ENCODE results near the gene TPRKB. TPM values are rescaled to one million over a fixed set of nuclear protein-coding genes. Genes with fewer than 3 reads are reported as not detected.
"Not testable (repeated sequence)": the region's sequence is repeated elsewhere in the genome, so short reads cannot be mapped to it uniquely, and the experiment has no call there.

Gene TPRKB
- total and polyA plus RNA-seq, 4 donors, result 21.3 to 76.5 (median 40.9) TPM

DNA sequence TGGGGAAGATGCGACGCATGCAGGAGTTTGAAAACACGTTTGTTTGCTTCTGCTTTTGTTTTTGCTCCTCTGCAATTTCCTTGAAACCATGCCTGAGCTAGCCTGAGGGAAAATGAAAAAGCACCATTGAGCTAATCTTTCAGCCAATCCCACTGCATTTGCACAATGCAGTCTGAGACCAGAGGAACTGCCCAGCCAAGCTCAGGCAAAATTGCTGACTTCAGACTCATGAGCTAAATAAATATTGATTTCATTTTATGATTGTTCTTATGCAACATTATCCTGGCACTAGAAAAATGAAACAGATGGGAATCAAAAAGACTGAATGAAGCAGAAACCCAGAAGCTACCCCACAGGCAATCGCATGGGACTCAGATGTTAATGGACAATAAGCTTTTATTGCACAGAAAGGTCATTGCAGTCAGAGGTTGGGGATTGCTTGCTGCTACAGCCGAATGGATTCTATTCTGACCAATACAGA is 37.0 kb downstream of the TPRKB start:
- DNase-seq (no peak), ATAC-seq (ENCODE audit: low FRiP score) (peak; percentile 42)
- intact Hi-C loops (cut with DNase I), result no loop called here
- 72 to 77% methylated on average over 5 of the region's 5 CpGs for WGBS, 2 donors
- no peaks in the 10 kb centered on the region for H3K36me3 ChIP-seq (ENCODE audit: control insufficient read depth in 1 of 2, insufficient read depth in 2 of 2, low read length in 1 of 2)
- H3K9me3 ChIP-seq (ENCODE audit: control insufficient read depth, low read length), result no peaks in the 10 kb centered on the region
- H3K4me1 ChIP-seq (ENCODE audit: control insufficient read depth in 1 of 2, insufficient read depth in 2 of 2, low read length in 2 of 2), result peaks cover 0 to 5% of the 10 kb centered on the region in 2 donors
- H3K27ac ChIP-seq (ENCODE audit: low read depth in 1 of 2, low read length in 2 of 2), result no peak overlapping the region
- no peak overlapping the region for H3K4me3 ChIP-seq (ENCODE audit: low read length in 2 of 2)
- H3K27me3 ChIP-seq (ENCODE audit: control insufficient read depth in 1 of 2, insufficient read depth in 2 of 2, low read length in 1 of 2), result no peaks in the 10 kb centered on the region

DNA sequence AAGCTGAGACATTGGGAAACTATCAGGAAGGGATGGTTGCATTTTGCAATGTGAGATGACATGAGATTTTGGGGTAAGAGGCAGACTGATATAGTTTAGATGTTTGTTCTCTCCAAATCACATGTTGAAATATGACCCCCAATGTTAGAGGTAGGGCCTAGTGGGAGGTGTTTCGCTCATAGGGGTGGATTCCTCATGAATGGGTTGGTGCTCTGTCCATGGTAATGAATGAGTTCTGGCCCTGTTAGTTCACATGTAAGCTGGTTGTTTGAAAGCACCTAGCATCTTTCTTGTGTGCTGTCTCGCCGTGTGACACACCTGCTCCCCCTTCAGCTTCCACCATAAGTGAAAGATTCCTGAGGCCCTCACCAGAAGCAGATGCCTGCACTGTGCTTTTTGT is 37.7 kb downstream of the TPRKB start:
- DNase-seq (no peak), ATAC-seq (ENCODE audit: low FRiP score) (no peak)
- Histone ChIP-seq H3K27ac (ENCODE audit: low read depth in 1 of 2, low read length in 2 of 2) (no peak overlapping the region), H3K4me1 (ENCODE audit: control insufficient read depth in 1 of 2, insufficient read depth in 2 of 2, low read length in 2 of 2) (peaks cover 0 to 5% of the 10 kb centered on the region in 2 donors), H3K36me3 (ENCODE audit: control insufficient read depth in 1 of 2, insufficient read depth in 2 of 2, low read length in 1 of 2) (no peaks in the 10 kb centered on the region), H3K9me3 (ENCODE audit: control insufficient read depth, low read length) (no peaks in the 10 kb centered on the region), H3K4me3 (ENCODE audit: low read length in 2 of 2) (no peak overlapping the region), H3K27me3 (ENCODE audit: control insufficient read depth in 1 of 2, insufficient read depth in 2 of 2, low read length in 1 of 2) (no peaks in the 10 kb centered on the region)
- WGBS, 2 donors, result 94% methylated on average over 3 of the region's 3 CpGs
- intact Hi-C loops (cut with DNase I), result no loop called here

DNA sequence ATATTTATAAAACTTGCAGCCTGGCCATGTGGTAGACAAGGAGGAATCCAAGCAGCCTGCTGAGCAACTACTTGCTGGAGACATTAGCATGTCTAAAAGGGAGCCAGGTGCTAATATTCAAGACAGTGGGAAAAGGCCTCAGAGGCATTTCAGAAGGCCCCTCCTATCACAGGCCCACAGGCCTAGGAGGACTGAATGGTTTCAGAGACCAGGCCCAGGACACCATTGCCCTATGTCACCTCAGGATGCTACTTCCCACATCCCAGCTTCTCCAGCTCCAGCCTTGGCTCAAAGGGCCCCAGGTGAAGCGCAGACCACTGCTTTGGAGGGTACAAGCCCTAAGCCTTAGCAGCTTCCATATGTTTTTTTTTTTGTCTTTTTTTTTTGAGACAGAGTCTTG is 39.0 kb downstream of the TPRKB start:
- WGBS, 2 donors, result 82 to 86% methylated on average over 1 of the region's 1 CpG
- no peaks in the 10 kb centered on the region for H3K36me3 ChIP-seq (ENCODE audit: control insufficient read depth in 1 of 2, insufficient read depth in 2 of 2, low read length in 1 of 2)
- intact Hi-C loops (cut with DNase I), result no loop called here
- ATAC-seq (ENCODE audit: low FRiP score) (no peak), DNase-seq (no peak)
- no peaks in the 10 kb centered on the region for H3K9me3 ChIP-seq (ENCODE audit: control insufficient read depth, low read length)
- no peak overlapping the region for H3K4me3 ChIP-seq (ENCODE audit: low read length in 2 of 2)
- no peaks in the 10 kb centered on the region for H3K27me3 ChIP-seq (ENCODE audit: control insufficient read depth in 1 of 2, insufficient read depth in 2 of 2, low read length in 1 of 2)
- no peak overlapping the region for H3K27ac ChIP-seq (ENCODE audit: low read depth in 1 of 2, low read length in 2 of 2)
- H3K4me1 ChIP-seq (ENCODE audit: control insufficient read depth in 1 of 2, insufficient read depth in 2 of 2, low read length in 2 of 2), result peaks cover 0 to 5% of the 10 kb centered on the region in 2 donors

DNA sequence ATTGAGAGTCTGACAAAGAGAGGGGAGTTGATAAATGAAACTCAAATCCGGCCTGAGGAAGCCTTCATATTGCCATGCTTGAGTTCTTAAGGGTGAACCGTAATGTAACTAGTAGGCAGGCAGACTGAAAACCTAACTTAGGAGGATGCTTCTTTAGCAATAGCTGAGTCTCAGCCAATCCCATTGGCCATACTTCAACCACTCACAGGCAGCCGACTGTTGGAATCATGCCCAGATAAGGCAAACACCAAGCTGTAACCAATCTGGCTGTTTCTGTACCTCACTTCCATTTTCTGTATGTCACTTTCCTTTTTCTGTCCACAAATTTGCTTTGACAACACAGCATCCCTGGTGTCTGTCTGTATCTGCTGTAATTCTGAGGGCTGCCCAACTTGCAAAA is 39.5 kb downstream of the TPRKB start:
- no peaks in the 10 kb centered on the region for H3K9me3 ChIP-seq (ENCODE audit: control insufficient read depth, low read length)
- intact Hi-C loops (cut with DNase I), result no loop called here
- H3K36me3 ChIP-seq (ENCODE audit: control insufficient read depth in 1 of 2, insufficient read depth in 2 of 2, low read length in 1 of 2), result no peaks in the 10 kb centered on the region
- H3K4me3 ChIP-seq (ENCODE audit: low read length in 2 of 2), result no peak overlapping the region
- 57 to 59% methylated on average over 3 of the region's 3 CpGs for WGBS, 2 donors
- H3K4me1 ChIP-seq (ENCODE audit: control insufficient read depth in 1 of 2, insufficient read depth in 2 of 2, low read length in 2 of 2), result peaks cover 0 to 5% of the 10 kb centered on the region in 2 donors
- no peaks in the 10 kb centered on the region for H3K27me3 ChIP-seq (ENCODE audit: control insufficient read depth in 1 of 2, insufficient read depth in 2 of 2, low read length in 1 of 2)
- ATAC-seq (ENCODE audit: low FRiP score), result no peak
- H3K27ac ChIP-seq (ENCODE audit: low read depth in 1 of 2, low read length in 2 of 2), result no peak overlapping the region
- DNase-seq, result no peak

DNA sequence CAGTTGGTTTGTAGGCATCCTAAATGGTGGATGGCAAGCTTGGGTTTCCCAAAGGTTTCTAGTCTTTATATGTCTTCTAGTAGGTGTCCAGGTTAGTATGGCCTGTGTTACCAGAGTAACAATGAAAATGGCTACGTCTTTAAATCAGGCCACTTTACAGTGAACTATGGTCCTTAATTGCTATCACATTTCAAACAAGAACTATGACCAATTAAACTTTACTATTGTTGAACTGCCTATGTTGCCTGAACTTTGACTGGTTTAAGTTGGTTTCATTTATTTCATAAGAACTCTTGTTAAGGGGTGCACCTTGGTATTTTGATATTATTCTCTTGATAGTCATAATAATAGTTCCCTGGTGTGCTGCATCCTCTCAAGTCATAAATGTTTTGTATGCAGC is 40.2 kb downstream of the TPRKB start:
- H3K27me3 ChIP-seq (ENCODE audit: control insufficient read depth in 1 of 2, insufficient read depth in 2 of 2, low read length in 1 of 2); DNase-seq; H3K4me1 ChIP-seq (ENCODE audit: control insufficient read depth in 1 of 2, insufficient read depth in 2 of 2, low read length in 2 of 2); H3K36me3 ChIP-seq (ENCODE audit: control insufficient read depth in 1 of 2, insufficient read depth in 2 of 2, low read length in 1 of 2); ATAC-seq (ENCODE audit: low FRiP score); intact Hi-C loops (cut with DNase I); H3K27ac ChIP-seq (ENCODE audit: low read depth in 1 of 2, low read length in 2 of 2); H3K4me3 ChIP-seq (ENCODE audit: low read length in 2 of 2); H3K9me3 ChIP-seq (ENCODE audit: control insufficient read depth, low read length): not testable (repeated sequence)
- 78 to 86% methylated on average over 1 of the region's 1 CpG for WGBS, 2 donors

DNA sequence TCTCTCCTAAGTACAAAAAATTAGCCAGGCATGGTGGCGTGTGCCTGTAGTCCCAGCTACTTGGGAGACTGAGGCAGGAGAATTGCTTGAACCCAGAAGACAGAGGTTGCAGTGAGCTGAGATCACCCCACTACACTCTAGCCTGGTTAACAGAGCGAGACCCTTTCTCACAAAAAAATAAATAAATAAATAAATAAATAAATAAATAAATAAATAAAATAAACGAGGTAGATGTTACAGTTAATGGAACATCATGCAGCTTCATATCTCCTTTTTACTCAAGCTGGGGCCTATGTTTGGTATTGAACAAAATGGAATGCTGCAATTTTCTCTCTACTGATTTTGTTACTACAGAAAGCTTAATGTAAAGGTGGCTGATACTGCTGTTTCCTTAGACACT is 40.6 kb downstream of the TPRKB start:
- WGBS, 2 donors, result 86 to 90% methylated on average over 3 of the region's 3 CpGs
- H3K27me3 ChIP-seq (ENCODE audit: control insufficient read depth in 1 of 2, insufficient read depth in 2 of 2, low read length in 1 of 2), result not testable (repeated sequence)

DNA sequence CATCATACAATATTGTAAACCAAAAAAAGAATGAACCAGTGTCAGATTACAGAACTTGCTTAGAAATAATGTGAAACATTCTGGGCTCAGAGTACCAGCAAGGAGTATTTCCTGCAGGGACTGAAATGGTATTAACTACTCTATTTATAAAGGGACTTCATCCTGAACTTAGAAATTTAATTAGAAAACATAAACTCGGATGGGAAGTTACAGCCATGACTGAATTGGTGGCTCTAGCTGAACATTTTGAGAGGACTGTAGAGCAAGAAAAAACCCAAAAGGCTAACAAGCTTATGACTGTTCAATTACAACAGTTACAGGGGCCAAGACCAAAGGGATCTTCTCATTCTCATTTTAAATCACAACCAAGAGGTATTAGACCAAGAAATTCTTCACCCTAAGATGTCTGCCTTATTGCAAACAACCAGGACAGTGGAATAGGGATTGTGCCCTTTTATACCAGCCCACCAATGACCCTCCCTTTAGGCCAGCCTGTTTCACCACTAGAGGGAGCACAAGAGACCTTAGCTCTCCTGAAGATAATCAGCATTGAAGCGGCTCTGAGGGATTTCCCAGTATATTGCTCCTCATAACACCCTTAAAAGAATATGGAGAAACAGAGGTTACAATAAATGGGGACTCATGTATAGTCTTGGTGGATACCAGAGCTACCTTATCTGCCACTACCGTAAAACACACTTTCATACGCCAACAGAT is 46.6 kb downstream of the TPRKB start:
- H3K36me3 ChIP-seq (ENCODE audit: control insufficient read depth in 1 of 2, insufficient read depth in 2 of 2, low read length in 1 of 2); DNase-seq; H3K9me3 ChIP-seq (ENCODE audit: control insufficient read depth, low read length); ATAC-seq (ENCODE audit: low FRiP score); intact Hi-C loops (cut with DNase I); H3K4me3 ChIP-seq (ENCODE audit: low read length in 2 of 2); H3K27ac ChIP-seq (ENCODE audit: low read depth in 1 of 2, low read length in 2 of 2); H3K4me1 ChIP-seq (ENCODE audit: control insufficient read depth in 1 of 2, insufficient read depth in 2 of 2, low read length in 2 of 2); H3K27me3 ChIP-seq (ENCODE audit: control insufficient read depth in 1 of 2, insufficient read depth in 2 of 2, low read length in 1 of 2): not testable (repeated sequence)
- 44 to 74% methylated on average over 2 to 4 of the region's 4 CpGs for WGBS, 2 donors

More for the DNA sequence above, 40.6 kb downstream of the TPRKB start:
- H3K36me3 ChIP-seq (ENCODE audit: control insufficient read depth in 1 of 2, insufficient read depth in 2 of 2, low read length in 1 of 2); ATAC-seq (ENCODE audit: low FRiP score); H3K27ac ChIP-seq (ENCODE audit: low read depth in 1 of 2, low read length in 2 of 2); DNase-seq; H3K4me1 ChIP-seq (ENCODE audit: control insufficient read depth in 1 of 2, insufficient read depth in 2 of 2, low read length in 2 of 2); H3K9me3 ChIP-seq (ENCODE audit: control insufficient read depth, low read length); intact Hi-C loops (cut with DNase I); H3K4me3 ChIP-seq (ENCODE audit: low read length in 2 of 2): not testable (repeated sequence)

DNA sequence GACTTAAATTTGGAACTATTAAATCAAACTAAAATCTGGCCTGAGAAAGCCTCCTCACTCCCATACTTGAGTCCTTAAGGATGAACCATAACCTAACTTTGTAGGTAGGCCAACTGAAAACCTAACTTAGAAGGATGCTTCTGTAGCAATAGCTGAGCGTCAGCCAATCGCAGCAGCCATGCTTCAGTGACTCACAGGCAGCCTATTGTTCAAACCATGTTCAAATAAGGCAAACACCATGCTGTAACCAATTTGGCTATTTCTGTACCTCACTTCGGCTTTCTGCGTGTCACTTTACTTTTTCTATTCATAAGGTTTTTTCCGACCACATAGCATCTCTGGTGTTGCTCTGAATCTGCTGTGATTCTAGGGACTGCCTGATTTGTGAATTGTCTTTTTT is 48.7 kb downstream of the TPRKB start:
- H3K36me3 ChIP-seq (ENCODE audit: control insufficient read depth in 1 of 2, insufficient read depth in 2 of 2, low read length in 1 of 2); ATAC-seq (ENCODE audit: low FRiP score); H3K27ac ChIP-seq (ENCODE audit: low read depth in 1 of 2, low read length in 2 of 2); H3K27me3 ChIP-seq (ENCODE audit: control insufficient read depth in 1 of 2, insufficient read depth in 2 of 2, low read length in 1 of 2); DNase-seq; H3K9me3 ChIP-seq (ENCODE audit: control insufficient read depth, low read length); H3K4me3 ChIP-seq (ENCODE audit: low read length in 2 of 2); H3K4me1 ChIP-seq (ENCODE audit: control insufficient read depth in 1 of 2, insufficient read depth in 2 of 2, low read length in 2 of 2): not testable (repeated sequence)
- WGBS, 2 donors, result 93 to 95% methylated on average over 5 of the region's 5 CpGs
- intact Hi-C loops (cut with DNase I), result loop anchor here in 1 of 2 donors (10.0 kb wide), 1 partner anchor 86 kb away; no protein-coding TSS in a partner anchor

DNA sequence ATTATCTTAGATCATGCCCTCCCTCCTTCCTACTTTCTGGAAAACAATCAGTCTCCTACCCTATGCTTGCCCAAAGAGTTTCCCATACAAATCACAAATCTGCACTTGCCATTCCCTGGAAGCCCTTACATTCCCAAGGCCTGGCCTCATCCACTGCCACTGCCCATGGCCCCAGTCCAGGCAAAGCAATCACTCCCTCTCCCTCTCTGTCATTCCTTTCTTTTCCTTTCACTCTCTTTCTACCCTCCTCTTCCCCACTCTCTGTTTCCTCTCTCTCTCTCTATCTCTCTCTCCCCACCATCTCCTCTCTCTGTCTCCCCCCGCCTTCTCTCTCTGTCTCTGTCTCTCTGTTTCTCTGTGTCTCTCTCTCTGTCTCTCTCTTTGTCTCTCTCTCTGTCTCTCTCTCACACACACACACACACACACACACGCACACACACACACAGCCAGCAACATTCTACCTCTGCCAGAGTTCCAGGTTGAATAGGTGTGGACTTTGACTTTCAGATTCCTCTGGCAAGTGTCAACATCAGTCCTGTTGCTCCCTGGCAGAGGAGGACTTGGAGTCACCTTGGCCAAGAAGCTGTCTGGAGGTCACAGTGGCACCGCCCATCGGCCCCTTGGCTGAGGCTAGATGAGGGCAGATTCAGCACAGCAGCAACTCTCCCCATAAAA is 51.2 kb downstream of the TPRKB start:
- ATAC-seq (ENCODE audit: low FRiP score), result no peak
- DNase-seq, result peak in 1 of 2 donors; percentile 54
- Histone ChIP-seq H3K4me3 (ENCODE audit: low read length in 2 of 2) (no peak overlapping the region), H3K9me3 (ENCODE audit: control insufficient read depth, low read length) (peaks cover 2% of the 10 kb centered on the region), H3K36me3 (ENCODE audit: control insufficient read depth in 1 of 2, insufficient read depth in 2 of 2, low read length in 1 of 2) (no peaks in the 10 kb centered on the region), H3K4me1 (ENCODE audit: control insufficient read depth in 1 of 2, insufficient read depth in 2 of 2, low read length in 2 of 2) (no peaks in the 10 kb centered on the region), H3K27ac (ENCODE audit: low read depth in 1 of 2, low read length in 2 of 2) (no peak overlapping the region), H3K27me3 (ENCODE audit: control insufficient read depth in 1 of 2, insufficient read depth in 2 of 2, low read length in 1 of 2) (no peaks in the 10 kb centered on the region)
- WGBS, 2 donors, result 67 to 69% methylated on average over 4 of the region's 4 CpGs
- intact Hi-C loops (cut with DNase I), result loop anchor here in 1 of 2 donors (10.0 kb wide), 1 partner anchor 89 kb away; no protein-coding TSS in a partner anchor

All from aorta (tissue), 5 donors.